Chondrocyte (in vitro differentiated cells): Measurements from ENCODE around the gene NAPSA. TPM values are rescaled to one million over a fixed set of nuclear protein-coding genes. Genes with fewer than 3 reads are reported as not detected.
"Not testable (repeated sequence)": the region's sequence is repeated elsewhere in the genome, so short reads cannot be mapped to it uniquely, and the experiment has no call there.

Source experiments
- DNase-seq: peaks from one replicate; pipeline ENCODE4 v3.0.0; 2021; ENCODE audit warnings: mixed read lengths, low spot score
- H3K27ac Mint-ChIP-seq: one replicate; pipeline ENCODE4 v1.8.0; 2021; ENCODE audit warnings: mild to moderate bottlenecking, moderate library complexity, mixed read lengths; ENCODE audit not compliant: unreplicated experiment
- H3K27me3 Mint-ChIP-seq: 2 replicates; pipeline ENCODE4 v1.8.0; 2021; ENCODE audit warnings: low read depth, mixed read lengths
- H3K36me3 Mint-ChIP-seq: 2 replicates; pipeline ENCODE4 v1.8.0; 2021; ENCODE audit warnings: low read depth, mixed read lengths
- H3K4me1 Mint-ChIP-seq: 2 replicates; pipeline ENCODE4 v1.8.0; 2021; ENCODE audit warnings: low read depth, mild to moderate bottlenecking, mixed read lengths
- H3K4me3 Mint-ChIP-seq: one replicate; pipeline ENCODE4 v1.8.0; 2021; ENCODE audit warnings: mild to moderate bottlenecking, moderate library complexity, mixed read lengths; ENCODE audit not compliant: unreplicated experiment
- H3K9me3 Mint-ChIP-seq: 2 replicates; pipeline ENCODE4 v1.8.0; 2021; ENCODE audit warnings: low read depth, mixed read lengths
- CTCF ChIP-seq: fragments of 200-600 bp; sonication (generic); IDR thresholded peaks from 2 replicates; pipeline ENCODE4 v1.5.0; 2021; ENCODE audit warnings: antibody characterized with exemption, mild to moderate bottlenecking, moderate library complexity
- total RNA-seq: library from RNA; stranded (reverse); gene quantifications from 3 replicates; pipeline ENCODE4 v1.2.1, GENCODE V29; 2021

The NAPSA gene
- total RNA-seq, 1 donor from 2014 or later, result 0.55 TPM

GRCh38 chr19:50341091-50341564, 24.3 kb downstream of the NAPSA start:
- Mint-ChIP-seq H3K9me3 (peaks cover 16% of the 10 kb centered on the region), H3K27me3 (no peaks in the 10 kb centered on the region), H3K27ac (no peak overlapping the region), H3K4me3 (no peak overlapping the region), H3K4me1 (no peaks in the 10 kb centered on the region), H3K36me3 (peaks cover 12% of the 10 kb centered on the region)
- DNase-seq, result no peak
- no peak for TF ChIP-seq CTCF

- Mint-ChIP-seq H3K4me3 (no peak overlapping the region), H3K4me1 (no peaks in the 10 kb centered on the region), H3K9me3 (peaks cover 18% of the 10 kb centered on the region), H3K36me3 (peaks cover 10% of the 10 kb centered on the region), H3K27me3 (no peaks in the 10 kb centered on the region), H3K27ac (no peak overlapping the region)
- no peak for TF ChIP-seq CTCF
- no peak for DNase-seq
Measured at GRCh38 chr19:50340331-50340730, 25.1 kb downstream of the NAPSA start.

GRCh38 chr19:50337031-50337430, 28.4 kb downstream of the NAPSA start:
- peaks cover 18% of the 10 kb centered on the region for H3K4me1 Mint-ChIP-seq
- H3K27ac Mint-ChIP-seq, H3K27me3 Mint-ChIP-seq, H3K36me3 Mint-ChIP-seq, H3K4me3 Mint-ChIP-seq: not testable (repeated sequence)
- peaks cover 13% of the 10 kb centered on the region for H3K9me3 Mint-ChIP-seq
- DNase-seq, result peak; percentile 19

GRCh38 chr19:50334741-50335421, 30.6 kb downstream of the NAPSA start:
- no peaks in the 10 kb centered on the region for H3K36me3 Mint-ChIP-seq
- H3K27ac Mint-ChIP-seq, result no peak overlapping the region
- peak overlapping the region; percentile 31 for H3K4me3 Mint-ChIP-seq
- peaks cover 36% of the 10 kb centered on the region for H3K4me1 Mint-ChIP-seq
- no peak for TF ChIP-seq CTCF
- H3K9me3 Mint-ChIP-seq, result peaks cover 9% of the 10 kb centered on the region
- peaks cover 8% of the 10 kb centered on the region for H3K27me3 Mint-ChIP-seq
- peak; percentile 65 for DNase-seq

GRCh38 chr19:50333737-50334617, 31.5 kb downstream of the NAPSA start:
- Mint-ChIP-seq H3K9me3 (peaks cover 5% of the 10 kb centered on the region), H3K27me3 (peaks cover 8% of the 10 kb centered on the region), H3K36me3 (no peaks in the 10 kb centered on the region), H3K4me3 (peak overlapping the region; percentile 87), H3K4me1 (peaks cover 43% of the 10 kb centered on the region), H3K27ac (peak overlapping the region; percentile 98)
- no peak for TF ChIP-seq CTCF
- DNase-seq, result peak; percentile 87
